PC-3 (cell line): ENCODE results near the gene MESP2. TPM values are rescaled to one million over a fixed set of nuclear protein-coding genes. Genes with fewer than 3 reads are reported as not detected.

ENCODE experiments used
- ATAC-seq: fragments of 200-7000 bp; cut with Tn5 transposase; 2 replicates; pipeline ENCODE4 v1.9.1; 2020; ENCODE audit warnings: mild to moderate bottlenecking, moderate library complexity
- BruUV-seq: library from RNA; stranded (reverse); fragments of 400-500 nt; replicated peaks from 2 replicates; lab custom pipeline; 2021; lab: Mats Ljungman, UMichigan
- CTCF ChIA-PET: fragments of 300-600 bp; sonication (Branson Sonifier 250); formaldehyde crosslinking; loops from one replicate; lab custom pipeline; 2022; ENCODE audit warnings: antibody characterized with exemption; lab: Charles Lee
- POLR2A ChIA-PET: fragments of 300-600 bp; sonication (Branson Sonifier 250); formaldehyde crosslinking; loops from one replicate; lab custom pipeline; 2022; ENCODE audit warnings: antibody characterized with exemption; ENCODE audit not compliant: unreplicated experiment; lab: Charles Lee
- DNase-seq: peaks from one replicate; pipeline ENCODE4 v3.0.0-alpha.2; 2015
- H2AFZ ChIP-seq: fragments of 300-600 bp; sonication (generic); 2 replicates; pipeline ENCODE4 v1.6.0; 2016; ENCODE audit warnings: antibody characterized with exemption, low read length
- H3F3A ChIP-seq: fragments of 300-600 bp; sonication (generic); one replicate; pipeline ENCODE4 v1.6.0; 2017; ENCODE audit warnings: antibody characterized with exemption, low read length, control low read depth, mild to moderate bottlenecking; ENCODE audit not compliant: unreplicated experiment
- H3K27ac ChIP-seq: fragments of 300-600 bp; sonication (generic); 2 replicates; pipeline ENCODE4 v1.5.1; 2016; ENCODE audit warnings: mild to moderate bottlenecking, low read length
- H3K27me3 ChIP-seq: fragments of 300-600 bp; sonication (generic); 2 replicates; pipeline ENCODE4 v1.6.1; 2016; ENCODE audit warnings: low read length, mixed read lengths
- H3K36me3 ChIP-seq: fragments of 300-600 bp; sonication (generic); 2 replicates; pipeline ENCODE4 v1.6.1; 2016; ENCODE audit warnings: low read depth, mixed run types, low read length, mixed read lengths
- H3K4me1 ChIP-seq: fragments of 300-600 bp; sonication (generic); 2 replicates; pipeline ENCODE4 v1.5.1; 2016; ENCODE audit warnings: low read length; ENCODE audit not compliant: insufficient read depth
- H3K4me2 ChIP-seq: fragments of 300-600 bp; sonication (generic); 2 replicates; pipeline ENCODE4 v1.6.0; 2016; ENCODE audit warnings: low read length
- H3K4me3 ChIP-seq: fragments of 300-600 bp; sonication (generic); 2 replicates; pipeline ENCODE4 v1.5.1; 2016; ENCODE audit warnings: mild to moderate bottlenecking, low read length, mixed read lengths
- H3K79me2 ChIP-seq: fragments of 300-600 bp; sonication (generic); 2 replicates; pipeline ENCODE4 v1.6.1; 2017; ENCODE audit warnings: low read length, mixed read lengths
- H3K9ac ChIP-seq: fragments of 300-600 bp; sonication (generic); 2 replicates; pipeline ENCODE4 v1.6.0; 2016; ENCODE audit warnings: mild to moderate bottlenecking, low read length
- H3K9me2 ChIP-seq: fragments of 300-600 bp; sonication (generic); replicated peaks from 2 replicates; pipeline ENCODE4 v1.6.1; 2016; ENCODE audit warnings: mixed run types, low read length, mixed read lengths
- H3K9me3 ChIP-seq: fragments of 300-600 bp; sonication (generic); 2 replicates; pipeline ENCODE4 v1.6.1; 2016; ENCODE audit warnings: low read length, mixed read lengths
- H4K20me1 ChIP-seq: fragments of 300-600 bp; sonication (generic); 2 replicates; pipeline ENCODE4 v1.6.1; 2016; ENCODE audit warnings: low read length, mixed read lengths
- CTCF ChIP-seq: fragments of 300-600 bp; sonication (generic); conservative IDR thresholded peaks from 2 replicates; pipeline ENCODE4 v1.5.1; 2017; ENCODE audit warnings: antibody characterized with exemption, low read depth, mild to moderate bottlenecking, low read length
- EZH2 ChIP-seq: fragments of 300-600 bp; sonication (generic); IDR thresholded peaks from one replicate; pipeline ENCODE4 v1.6.1; 2017; ENCODE audit warnings: antibody characterized with exemption, mild to moderate bottlenecking, low read length; ENCODE audit not compliant: unreplicated experiment
- EZH2phosphoT487 ChIP-seq: fragments of 300-600 bp; sonication (generic); IDR thresholded peaks from 2 replicates; pipeline ENCODE4 v1.6.1; 2018; ENCODE audit warnings: mild to moderate bottlenecking, antibody characterized with exemption, low read length, borderline replicate concordance
- intact Hi-C: fragments of 100-400 bp; cut with micrococcal nuclease; formaldehyde crosslinking; loops from 2 replicates; pipeline ENCODE4 v1.9.0; 2023
- total RNA-seq: library from RNA; depleted of rRNA; stranded (reverse); fragments of >200 nt; gene quantifications from 2 replicates; pipeline ENCODE4 v1.2.3, GENCODE V29; 2014

The MESP2 gene
- total RNA-seq, 1 experiment from 2014 or later: 1.1 TPM

GRCh38 chr15:89747708-89748682 lies 28.1 kb upstream of the MESP2 start:
- BruUV-seq: no TSS peak
- peak overlapping the region; percentile 83; the same call in 1 of the 2 replicates for H3K27ac ChIP-seq
- no peak for TF ChIP-seq EZH2phosphoT487
- TF ChIP-seq CTCF: no peak
- no peak for TF ChIP-seq EZH2
- intact Hi-C loops: no loop called here
- CTCF ChIA-PET: no interaction called here
- no peak for ATAC-seq
- 0 out of 2 replicates have a peak, but pooled peaks cover 3% of the 10 kb centered on the region for H3K36me3 ChIP-seq
- H2AFZ ChIP-seq: no peak overlapping the region
- peak overlapping the region; percentile 98 for H3K4me2 ChIP-seq
- H4K20me1 ChIP-seq: no peaks in the 10 kb centered on the region
- no peaks in the 10 kb centered on the region for H3K9me2 ChIP-seq
- H3K79me2 ChIP-seq: peaks cover 38% of the 10 kb centered on the region
- H3K9me3 ChIP-seq: no peaks in the 10 kb centered on the region
- no peaks in the 10 kb centered on the region for H3F3A ChIP-seq
- H3K27me3 ChIP-seq: no peaks in the 10 kb centered on the region
- peak overlapping the region; percentile 89 for H3K4me3 ChIP-seq
- POLR2A ChIA-PET: no interaction called here
- H3K9ac ChIP-seq: peak overlapping the region; percentile 14; the same call in 1 of the 2 replicates
- peaks cover 49% of the 10 kb centered on the region for H3K4me1 ChIP-seq
- no peak for DNase-seq

- no peak overlapping the region for H2AFZ ChIP-seq
- no peaks in the 10 kb centered on the region for H3K27me3 ChIP-seq
- DNase-seq (no peak), ATAC-seq (no peak)
- no peaks in the 10 kb centered on the region for H4K20me1 ChIP-seq
- H3F3A ChIP-seq: no peaks in the 10 kb centered on the region
- H3K4me3 ChIP-seq: peak overlapping the region; percentile 89
- ChIA-PET CTCF (no interaction called here), POLR2A (no interaction called here)
- peak overlapping the region; percentile 83 for H3K27ac ChIP-seq
- no peak for TF ChIP-seq EZH2phosphoT487
- no peak for TF ChIP-seq CTCF
- TF ChIP-seq EZH2: no peak
- H3K36me3 ChIP-seq: 0 out of 2 replicates have a peak, but pooled peaks cover 3% of the 10 kb centered on the region
- H3K79me2 ChIP-seq: peaks cover 38% of the 10 kb centered on the region
- peaks cover 49% of the 10 kb centered on the region for H3K4me1 ChIP-seq
- H3K9ac ChIP-seq: peak overlapping the region; percentile 89
- intact Hi-C loops: no loop called here
- no TSS peak for BruUV-seq
- no peaks in the 10 kb centered on the region for H3K9me3 ChIP-seq
- H3K4me2 ChIP-seq: peak overlapping the region; percentile 98
- H3K9me2 ChIP-seq: no peaks in the 10 kb centered on the region
Observed at GRCh38 chr15:89749054-89749453, 27.1 kb upstream of the MESP2 start.
